ENCODE measurements around the gene CCDC187. TPM values are rescaled to one million over a fixed set of nuclear protein-coding genes. Genes with fewer than 3 reads are reported as not detected.

CCDC187 gene
- total and polyA plus RNA-seq, 2 donors: 0.23 to 0.24 TPM

DNA sequence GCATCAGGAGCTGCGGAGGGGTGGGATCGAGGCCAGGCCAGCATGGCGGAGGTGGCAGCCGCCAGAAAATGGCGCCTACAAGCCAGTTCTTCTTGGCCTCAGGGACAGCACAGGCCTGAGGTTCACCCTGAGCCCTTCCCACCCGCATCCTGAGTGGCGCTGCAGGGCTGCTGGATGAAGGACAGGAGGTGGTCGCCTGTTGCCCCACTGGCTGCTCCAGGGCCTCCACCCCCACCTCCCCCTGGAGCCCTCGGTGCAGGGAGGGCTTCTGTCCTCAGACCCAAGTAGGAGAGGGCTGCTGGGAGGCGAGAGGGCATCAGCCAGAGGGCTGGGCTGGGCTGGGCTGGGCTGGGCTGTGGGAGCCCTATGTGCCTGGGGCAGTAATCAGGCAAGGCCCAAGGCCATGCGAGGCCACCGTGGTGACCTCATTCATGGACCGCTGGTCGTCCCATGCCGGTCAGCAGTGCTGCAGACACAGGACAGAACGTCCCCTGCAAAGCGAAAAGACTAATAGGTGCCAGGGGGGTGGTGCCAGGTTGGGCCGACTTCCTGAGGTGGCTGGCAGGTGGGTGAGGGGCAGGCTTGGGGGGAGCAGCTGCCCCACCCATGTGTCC lies 37.3 kb upstream of the CCDC187 start:
- no peak for DNase-seq (ENCODE audit: low read depth in 6 of 9, low spot score in 9 of 9)
- WGBS: 96% methylated on average over 18 of the region's 18 CpGs
- Histone ChIP-seq H3K36me3 (ENCODE audit: control insufficient read depth in 2 of 2, insufficient read depth in 2 of 2, low read length in 1 of 2) (peaks cover 3 to 12% of the 10 kb centered on the region in 2 donors), H3K9me3 (ENCODE audit: control insufficient read depth in 2 of 2, insufficient read depth in 1 of 2, low read length in 1 of 2) (peaks cover 0 to 3% of the 10 kb centered on the region in 2 donors), H3K27ac (ENCODE audit: low read depth in 1 of 2, low read length in 1 of 2) (no peak overlapping the region), H3K4me3 (ENCODE audit: low read length in 2 of 2) (no peak overlapping the region), H3K4me1 (ENCODE audit: control insufficient read depth in 2 of 2, insufficient read depth in 2 of 2, low read length in 2 of 2) (peaks cover 0 to 8% of the 10 kb centered on the region in 2 donors), H3K27me3 (ENCODE audit: control insufficient read depth in 2 of 2, insufficient read depth in 1 of 2, low read length in 1 of 2) (no peaks in the 10 kb centered on the region)

DNA sequence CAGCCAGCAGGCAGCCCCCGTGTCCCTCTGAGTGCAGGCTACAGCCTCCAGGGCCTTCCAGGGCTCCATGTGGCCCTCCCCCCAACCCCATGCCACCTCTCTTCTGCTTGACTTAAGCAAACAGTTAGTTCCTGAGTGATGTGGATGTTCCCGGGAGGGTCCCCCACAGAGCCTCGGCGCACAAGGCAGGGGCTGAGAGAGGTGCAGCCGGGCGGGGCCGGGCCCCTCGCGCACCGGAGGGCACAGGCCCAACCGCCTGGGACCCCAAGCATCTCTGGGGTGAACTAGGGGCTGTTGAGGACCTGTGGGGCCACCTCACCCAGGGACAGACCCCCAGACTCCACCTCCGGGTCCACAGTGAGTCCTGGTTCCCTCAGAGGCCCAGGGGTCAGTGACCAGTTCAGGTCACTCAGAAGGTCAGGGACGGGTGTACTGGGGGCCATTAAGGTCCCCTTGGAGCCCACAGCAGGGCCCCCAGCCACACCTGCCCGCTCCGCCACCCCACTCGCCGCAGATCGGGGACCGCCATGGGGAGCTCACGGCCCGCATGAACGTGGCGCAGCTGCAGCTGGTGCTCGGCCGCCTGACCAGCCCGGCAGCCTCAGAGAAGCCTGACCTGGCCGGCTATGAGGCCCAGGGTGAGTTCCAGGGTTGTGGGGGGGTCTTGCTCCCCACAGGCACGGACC lies 36.6 kb upstream of the CCDC187 start:
- 97% methylated on average over 28 of the region's 28 CpGs for WGBS
- no peak overlapping the region for H3K27ac ChIP-seq (ENCODE audit: low read depth in 1 of 2, low read length in 1 of 2)
- no peaks in the 10 kb centered on the region for H3K27me3 ChIP-seq (ENCODE audit: control insufficient read depth in 2 of 2, insufficient read depth in 1 of 2, low read length in 1 of 2)
- H3K4me1 ChIP-seq (ENCODE audit: control insufficient read depth in 2 of 2, insufficient read depth in 2 of 2, low read length in 2 of 2): peaks cover 0 to 8% of the 10 kb centered on the region in 2 donors
- peaks cover 0 to 3% of the 10 kb centered on the region in 2 donors for H3K9me3 ChIP-seq (ENCODE audit: control insufficient read depth in 2 of 2, insufficient read depth in 1 of 2, low read length in 1 of 2)
- no peak overlapping the region for H3K4me3 ChIP-seq (ENCODE audit: low read length in 2 of 2)
- H3K36me3 ChIP-seq (ENCODE audit: control insufficient read depth in 2 of 2, insufficient read depth in 2 of 2, low read length in 1 of 2): peaks cover 3 to 12% of the 10 kb centered on the region in 2 donors
- no peak for DNase-seq (ENCODE audit: low read depth in 6 of 9, low spot score in 9 of 9)

DNA sequence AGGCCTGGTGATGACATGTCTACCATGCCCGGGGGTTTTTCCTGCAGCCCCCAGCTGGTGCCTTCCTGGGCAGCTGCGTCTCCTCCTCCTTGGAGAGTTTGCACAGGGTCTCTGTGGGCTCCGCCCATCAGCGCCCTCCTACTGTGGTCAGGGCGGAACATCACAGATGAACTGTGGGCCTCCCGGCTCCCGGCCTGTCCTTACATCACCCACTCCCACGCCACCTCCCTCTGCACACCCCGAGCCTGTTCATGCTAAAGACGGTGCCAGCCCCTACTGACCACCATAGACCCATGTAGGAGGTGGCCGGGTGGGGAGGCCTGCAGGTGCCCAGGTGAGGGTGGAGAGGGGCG lies 36.0 kb upstream of the CCDC187 start:
- Histone ChIP-seq H3K9me3 (ENCODE audit: control insufficient read depth in 2 of 2, insufficient read depth in 1 of 2, low read length in 1 of 2) (peaks cover 0 to 3% of the 10 kb centered on the region in 2 donors), H3K4me1 (ENCODE audit: control insufficient read depth in 2 of 2, insufficient read depth in 2 of 2, low read length in 2 of 2) (peaks cover 0 to 8% of the 10 kb centered on the region in 2 donors), H3K36me3 (ENCODE audit: control insufficient read depth in 2 of 2, insufficient read depth in 2 of 2, low read length in 1 of 2) (peaks cover 3 to 12% of the 10 kb centered on the region in 2 donors), H3K27ac (ENCODE audit: low read depth in 1 of 2, low read length in 1 of 2) (no peak overlapping the region), H3K4me3 (ENCODE audit: low read length in 2 of 2) (no peak overlapping the region), H3K27me3 (ENCODE audit: control insufficient read depth in 2 of 2, insufficient read depth in 1 of 2, low read length in 1 of 2) (no peaks in the 10 kb centered on the region)
- WGBS: 94% methylated on average over 12 of the region's 12 CpGs
- no peak for DNase-seq (ENCODE audit: low read depth in 6 of 9, low spot score in 9 of 9)

DNA sequence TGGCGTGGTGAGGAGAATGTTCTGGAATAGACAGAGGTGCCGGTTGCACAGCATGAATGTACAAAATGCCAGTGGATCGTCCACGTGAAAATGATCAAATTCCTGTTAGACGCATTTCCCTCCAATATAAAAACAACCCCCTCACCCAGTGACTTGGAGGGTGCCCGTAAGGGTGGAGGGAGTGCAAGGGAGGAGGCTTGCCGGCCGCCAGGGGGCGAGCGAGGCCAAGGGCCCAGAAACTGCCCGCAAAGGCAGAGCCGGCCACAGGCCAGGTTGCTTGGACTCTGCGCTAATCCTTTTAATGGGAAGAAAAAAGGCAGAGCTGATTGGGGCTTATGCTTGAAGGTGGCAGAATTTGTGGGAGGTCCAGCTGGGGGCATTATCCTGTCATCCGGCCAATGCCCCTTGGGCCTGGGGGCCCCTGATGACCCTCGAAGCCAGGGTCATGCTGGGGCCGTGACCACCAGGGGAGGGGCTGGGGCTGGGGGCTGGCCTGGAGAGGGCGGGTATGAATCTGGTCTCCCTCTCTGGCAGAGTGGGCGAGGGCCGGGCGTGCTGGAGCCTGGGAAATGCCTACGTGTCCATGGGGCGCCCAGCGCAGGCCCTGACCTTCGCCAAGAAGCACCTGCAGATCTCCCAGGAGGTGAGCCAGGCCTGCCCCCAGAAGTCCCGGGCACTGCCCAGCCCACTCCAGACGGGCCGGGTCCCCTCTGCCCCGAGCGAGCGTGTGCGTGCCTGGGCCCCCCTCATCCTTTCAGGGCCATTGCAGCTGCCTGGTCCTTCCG lies 35.5 kb upstream of the CCDC187 start:
- Histone ChIP-seq H3K27ac (ENCODE audit: low read depth in 1 of 2, low read length in 1 of 2) (no peak overlapping the region), H3K4me1 (ENCODE audit: control insufficient read depth in 2 of 2, insufficient read depth in 2 of 2, low read length in 2 of 2) (peaks cover 0 to 8% of the 10 kb centered on the region in 2 donors), H3K4me3 (ENCODE audit: low read length in 2 of 2) (no peak overlapping the region), H3K27me3 (ENCODE audit: control insufficient read depth in 2 of 2, insufficient read depth in 1 of 2, low read length in 1 of 2) (no peaks in the 10 kb centered on the region), H3K36me3 (ENCODE audit: control insufficient read depth in 2 of 2, insufficient read depth in 2 of 2, low read length in 1 of 2) (peaks cover 3 to 12% of the 10 kb centered on the region in 2 donors), H3K9me3 (ENCODE audit: control insufficient read depth in 2 of 2, insufficient read depth in 1 of 2, low read length in 1 of 2) (peaks cover 0 to 3% of the 10 kb centered on the region in 2 donors)
- WGBS: 95% methylated on average over 32 of the region's 32 CpGs
- DNase-seq (ENCODE audit: low read depth in 6 of 9, low spot score in 9 of 9): peak in 1 of 9 donors; percentile 36

DNA sequence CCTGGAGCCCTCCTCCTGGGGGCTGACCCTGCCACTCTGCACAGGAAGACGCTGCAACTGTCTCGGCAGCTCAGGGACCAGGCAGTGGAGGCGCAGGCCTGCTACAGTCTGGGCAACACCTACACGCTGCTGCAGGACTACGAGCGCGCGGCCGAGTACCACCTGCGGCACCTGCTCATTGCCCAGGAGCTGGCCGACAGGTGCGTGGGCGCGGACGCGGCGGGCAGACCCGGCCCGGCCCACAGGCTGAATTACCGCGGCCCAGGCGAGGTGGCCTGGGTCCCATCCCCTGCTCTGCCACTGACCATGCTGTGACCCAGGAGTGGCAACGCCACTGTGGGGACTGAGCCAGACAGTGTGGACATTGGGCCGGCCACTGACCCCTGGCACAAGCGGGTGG lies 34.6 kb upstream of the CCDC187 start:
- Histone ChIP-seq H3K4me3 (ENCODE audit: low read length in 2 of 2) (no peak overlapping the region), H3K27ac (ENCODE audit: low read depth in 1 of 2, low read length in 1 of 2) (no peak overlapping the region), H3K9me3 (ENCODE audit: control insufficient read depth in 2 of 2, insufficient read depth in 1 of 2, low read length in 1 of 2) (peaks cover 0 to 3% of the 10 kb centered on the region in 2 donors), H3K36me3 (ENCODE audit: control insufficient read depth in 2 of 2, insufficient read depth in 2 of 2, low read length in 1 of 2) (peaks cover 3 to 12% of the 10 kb centered on the region in 2 donors), H3K4me1 (ENCODE audit: control insufficient read depth in 2 of 2, insufficient read depth in 2 of 2, low read length in 2 of 2) (peaks cover 0 to 9% of the 10 kb centered on the region in 2 donors), H3K27me3 (ENCODE audit: control insufficient read depth in 2 of 2, insufficient read depth in 1 of 2, low read length in 1 of 2) (no peaks in the 10 kb centered on the region)
- no peak for DNase-seq (ENCODE audit: low read depth in 6 of 9, low spot score in 9 of 9)
- WGBS: 98% methylated on average over 25 of the region's 25 CpGs

DNA sequence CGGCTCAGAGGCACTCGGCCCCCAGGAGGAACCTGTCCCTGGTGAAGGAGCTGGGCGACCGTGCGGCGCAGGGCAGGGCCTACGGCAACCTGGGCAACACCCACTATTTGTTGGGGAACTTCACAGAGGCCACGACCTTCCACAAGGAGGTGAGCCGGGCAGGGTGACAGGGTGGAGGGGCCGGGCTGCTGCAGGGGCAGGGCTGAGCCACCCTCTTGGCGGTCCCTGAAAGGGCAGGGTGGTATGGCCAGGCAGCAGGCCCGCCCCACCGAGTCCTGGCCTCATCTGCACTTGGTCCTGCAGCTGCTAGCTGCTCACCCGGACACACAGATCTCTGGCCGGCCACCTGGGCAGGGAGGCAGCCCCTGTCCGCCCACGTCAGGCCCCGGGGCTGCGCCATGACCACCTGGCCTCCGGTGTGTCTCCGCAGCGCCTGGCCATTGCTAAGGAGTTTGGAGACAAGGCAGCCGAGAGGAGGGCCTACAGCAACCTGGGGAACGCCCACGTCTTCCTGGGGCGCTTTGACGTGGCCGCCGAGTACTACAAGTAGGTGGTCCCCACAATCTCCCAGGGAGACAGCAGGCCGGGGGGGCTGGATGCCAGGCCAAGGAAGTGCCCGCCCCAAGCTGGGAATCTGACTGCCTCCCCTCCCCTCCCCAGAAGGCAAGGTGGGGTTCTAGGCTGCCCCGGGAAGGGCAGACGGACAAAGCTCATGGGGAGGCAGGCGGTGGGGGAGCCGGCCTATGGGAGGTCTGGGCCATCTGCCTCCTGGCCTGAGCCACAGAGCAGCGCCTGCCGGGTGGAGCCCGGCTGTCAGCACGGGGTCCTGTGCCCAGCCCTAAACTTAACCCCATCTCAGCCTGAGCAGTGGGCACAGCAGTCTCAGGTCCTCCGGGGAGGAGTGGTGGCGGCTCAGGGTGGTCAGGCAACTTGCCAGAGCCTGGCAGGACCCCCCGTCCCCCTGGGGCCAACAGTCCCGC lies 33.8 kb upstream of the CCDC187 start:
- Histone ChIP-seq H3K4me3 (ENCODE audit: low read length in 2 of 2) (no peak overlapping the region), H3K9me3 (ENCODE audit: control insufficient read depth in 2 of 2, insufficient read depth in 1 of 2, low read length in 1 of 2) (no peaks in the 10 kb centered on the region), H3K27me3 (ENCODE audit: control insufficient read depth in 2 of 2, insufficient read depth in 1 of 2, low read length in 1 of 2) (no peaks in the 10 kb centered on the region), H3K36me3 (ENCODE audit: control insufficient read depth in 2 of 2, insufficient read depth in 2 of 2, low read length in 1 of 2) (peaks cover 3 to 12% of the 10 kb centered on the region in 2 donors), H3K27ac (ENCODE audit: low read depth in 1 of 2, low read length in 1 of 2) (no peak overlapping the region), H3K4me1 (ENCODE audit: control insufficient read depth in 2 of 2, insufficient read depth in 2 of 2, low read length in 2 of 2) (peaks cover 0 to 12% of the 10 kb centered on the region in 2 donors)
- DNase-seq (ENCODE audit: low read depth in 6 of 9, low spot score in 9 of 9): no peak
- WGBS: 97% methylated on average over 43 of the region's 43 CpGs

DNA sequence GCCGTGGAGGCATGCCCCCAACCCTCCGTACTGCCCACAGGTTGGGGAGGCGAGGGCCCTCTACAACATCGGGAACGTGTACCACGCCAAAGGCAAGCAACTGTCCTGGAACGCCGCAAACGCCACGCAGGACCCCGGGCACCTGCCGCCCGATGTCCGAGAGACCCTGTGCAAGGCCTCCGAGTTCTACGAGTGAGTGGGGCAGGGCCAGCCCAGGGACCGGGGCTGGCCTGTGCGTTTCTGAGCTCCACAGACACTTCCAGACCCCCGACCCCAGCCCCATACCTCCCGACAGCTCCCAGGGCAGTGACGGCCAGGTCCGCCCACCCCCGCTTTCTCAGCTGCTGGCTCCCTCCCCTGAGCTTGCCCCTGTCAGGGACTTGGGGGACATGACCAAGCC lies 33.0 kb upstream of the CCDC187 start:
- H3K9me3 ChIP-seq (ENCODE audit: control insufficient read depth in 2 of 2, insufficient read depth in 1 of 2, low read length in 1 of 2): no peaks in the 10 kb centered on the region
- no peak for DNase-seq (ENCODE audit: low read depth in 6 of 9, low spot score in 9 of 9)
- H3K36me3 ChIP-seq (ENCODE audit: control insufficient read depth in 2 of 2, insufficient read depth in 2 of 2, low read length in 1 of 2): peaks cover 3 to 12% of the 10 kb centered on the region in 2 donors
- WGBS: 98% methylated on average over 23 of the region's 23 CpGs
- H3K4me1 ChIP-seq (ENCODE audit: control insufficient read depth in 2 of 2, insufficient read depth in 2 of 2, low read length in 2 of 2): peaks cover 0 to 18% of the 10 kb centered on the region in 2 donors
- H3K27ac ChIP-seq (ENCODE audit: low read depth in 1 of 2, low read length in 1 of 2): no peak overlapping the region
- no peaks in the 10 kb centered on the region for H3K27me3 ChIP-seq (ENCODE audit: control insufficient read depth in 2 of 2, insufficient read depth in 1 of 2, low read length in 1 of 2)
- H3K4me3 ChIP-seq (ENCODE audit: low read length in 2 of 2): no peak overlapping the region

DNA sequence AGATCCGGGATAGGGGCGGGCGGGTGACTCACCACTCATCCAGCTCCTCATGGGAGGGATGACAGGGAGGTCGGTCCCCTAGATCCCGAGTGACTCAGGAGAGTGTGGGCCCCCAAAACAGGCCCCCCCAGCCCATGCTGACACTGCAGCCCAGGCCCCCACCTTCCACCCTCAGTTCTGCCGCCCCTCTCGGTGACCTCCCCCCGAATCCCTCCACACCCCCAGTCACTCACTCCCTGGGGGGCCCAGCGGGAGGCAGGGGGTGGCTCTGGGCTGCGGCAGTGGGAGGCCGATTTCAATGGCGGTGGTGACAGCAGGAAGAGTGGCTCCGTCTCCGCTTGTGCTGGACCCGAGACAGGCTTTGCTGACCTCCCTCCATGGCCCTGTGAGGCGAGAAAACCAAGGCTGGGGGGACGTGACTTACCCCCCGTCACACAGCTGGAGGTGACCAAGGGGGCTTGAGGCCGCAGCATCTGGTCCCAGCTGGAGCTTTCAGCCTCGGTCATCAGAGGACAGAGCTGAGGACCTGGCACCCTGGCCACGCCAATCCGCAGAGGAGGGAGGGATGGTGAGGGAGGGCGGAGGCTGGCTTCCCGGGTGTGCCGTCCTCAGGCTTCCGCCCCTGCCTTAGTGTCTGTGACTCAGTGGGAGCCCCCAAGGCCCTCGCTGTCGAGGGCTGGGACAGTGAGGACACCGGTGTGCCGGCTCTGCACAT lies 32.4 kb upstream of the CCDC187 start:
- Histone ChIP-seq H3K27me3 (ENCODE audit: control insufficient read depth in 2 of 2, insufficient read depth in 1 of 2, low read length in 1 of 2) (no peaks in the 10 kb centered on the region), H3K27ac (ENCODE audit: low read depth in 1 of 2, low read length in 1 of 2) (no peak overlapping the region), H3K36me3 (ENCODE audit: control insufficient read depth in 2 of 2, insufficient read depth in 2 of 2, low read length in 1 of 2) (peaks cover 3 to 12% of the 10 kb centered on the region in 2 donors), H3K4me3 (ENCODE audit: low read length in 2 of 2) (no peak overlapping the region), H3K9me3 (ENCODE audit: control insufficient read depth in 2 of 2, insufficient read depth in 1 of 2, low read length in 1 of 2) (no peaks in the 10 kb centered on the region), H3K4me1 (ENCODE audit: control insufficient read depth in 2 of 2, insufficient read depth in 2 of 2, low read length in 2 of 2) (peaks cover 0 to 18% of the 10 kb centered on the region in 2 donors)
- no peak for DNase-seq (ENCODE audit: low read depth in 6 of 9, low spot score in 9 of 9)
- WGBS: 96% methylated on average over 30 of the region's 30 CpGs

Measured in thymus (tissue), 11 donors.